H1 (cell line): ENCODE measurements around the gene ANKIB1. TPM values are rescaled to one million over a fixed set of nuclear protein-coding genes. Genes with fewer than 3 reads are reported as not detected.

Experiments
- CTBP2 ChIP-seq: IDR thresholded peaks from 2 replicates; pipeline ENCODE4 v1.7.0; 2011; ENCODE audit warnings: borderline replicate concordance, mild to moderate bottlenecking, moderate library complexity, mixed read lengths, low read length; ENCODE audit not compliant: insufficient read depth, insufficient read length
- EGR1 ChIP-seq: IDR thresholded peaks from 2 replicates; pipeline ENCODE4 v1.6.1; 2011; ENCODE audit warnings: low read depth, low read length, borderline replicate concordance
- HDAC6 ChIP-seq: IDR thresholded peaks from one replicate; pipeline ENCODE4 v1.7.1; 2012; ENCODE audit warnings: low read depth, mild to moderate bottlenecking, inconsistent platforms, low read length, moderate library complexity
- SP1 ChIP-seq: IDR thresholded peaks from 2 replicates; pipeline ENCODE4 v1.6.1; 2011; ENCODE audit warnings: low read depth, low read length
- SUZ12 ChIP-seq: fragments of 200-600 bp; sonication (generic); IDR thresholded peaks from 2 replicates; pipeline ENCODE4 v1.6.1; 2012; ENCODE audit warnings: mild to moderate bottlenecking, inconsistent platforms, low read length, moderate library complexity, mixed read lengths
- TEAD4 ChIP-seq: IDR thresholded peaks from 2 replicates; pipeline ENCODE4 v1.6.1; 2012; ENCODE audit warnings: low read depth, low read length, inconsistent platforms, mixed read lengths
- USF2 ChIP-seq: IDR thresholded peaks from 2 replicates; pipeline ENCODE4 v1.6.1; 2011; ENCODE audit warnings: low read length, improper control_type of control experiment
- polyA plus RNA-seq, 7 experiments: library from polyadenylated mRNA; depleted of rRNA in 3 of 7; stranded (reverse) in 5 of 7; unstranded in 2 of 7; fragments of >200 nt in 5 of 7; fragments of 200-250 nt in 2 of 7; gene quantifications; 1 replicate in 5 of 7; 2 replicates in 1 of 7; 4 replicates in 1 of 7; pipeline versions ENCODE4 v1.2.1 to v1.2.3, GENCODE V29; 2011 to 2013; ENCODE audit warnings: missing spikeins in 2 of 7, mixed read lengths in 2 of 7
- total RNA-seq: library from RNA; stranded (reverse); fragmentation: NEBNext Ultra II Directional; extraction: Animal tissue kit (Norgen Biotek cat#: 25700); gene quantifications from 2 replicates; pipeline ENCODE4 v1.2.1, GENCODE V29; 2021

Gene ANKIB1
- total and polyA plus RNA-seq, 2 of the 8 experiments (the other 6 are each of a cell fraction or from before 2014, with no cell fraction given): 19.2 to 43.0 TPM

DNA sequence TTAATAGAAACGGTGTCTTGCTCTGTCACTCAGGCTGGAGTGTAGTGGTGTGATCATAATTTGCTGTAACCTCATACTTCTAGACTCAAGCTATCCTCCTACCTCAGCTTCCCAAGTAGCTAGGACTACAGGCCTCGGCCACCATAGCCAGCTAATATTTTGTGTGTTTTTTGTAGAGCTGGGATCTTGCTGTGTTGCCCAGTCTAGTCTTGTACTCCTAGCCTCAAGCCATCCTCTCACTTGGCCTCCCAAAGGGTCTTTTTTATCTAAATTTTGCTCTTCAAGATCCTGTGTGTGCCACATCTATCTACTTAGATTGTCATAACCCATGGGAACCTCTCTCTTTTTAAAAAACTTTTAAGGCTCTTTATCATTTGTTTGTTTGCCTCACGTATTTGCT is 50.5 kb downstream of the ANKIB1 start (continued):
- TF ChIP-seq SUZ12 (no peak), TEAD4 (no peak), EGR1 (no peak), SP1 (no peak), CTBP2 (no peak), USF2 (no peak), HDAC6 (no peak)
